K562 (cell line): ENCODE measurements around the gene DENND1A. TPM values are rescaled to one million over a fixed set of nuclear protein-coding genes. Genes with fewer than 3 reads are reported as not detected.
A peak's percentile ranks its signal among the peaks of the same experiment; 100 is the strongest.

Experiments
- ATAC-seq: fragments of 200-7000 bp; cut with Tn5 transposase; 3 replicates; pipeline ENCODE4 v1.9.1; 2020; ENCODE audit warnings: moderate library complexity
- BruUV-seq: library from RNA; stranded (reverse); fragments of 400-500 nt; replicated peaks from 2 replicates; lab custom pipeline; 2021; lab: Mats Ljungman, UMichigan
- CTCF ChIA-PET: fragments of 300-600 bp; formaldehyde crosslinking; extraction: SDS; loops from one replicate; lab custom pipeline; 2021; ENCODE audit warnings: low intra/inter-chr PET ratio; lab: Yijun Ruan, JAX
- POLR2A ChIA-PET: fragments of 300-600, 350-650 bp; sonication (Branson Sonifier 250); formaldehyde crosslinking; extraction: SDS; loops from one replicate; lab custom pipeline; 2021; ENCODE audit warnings: antibody characterized with exemption, inconsistent platforms; lab: Yijun Ruan, JAX
- DNase-seq, 4 experiments: peaks; one replicate each; pipeline versions ENCODE4 v3.0.0 to v3.0.0-alpha.2; 2011 to 2018; ENCODE audit warnings: low spot score in 3 of 4, mixed read lengths in 3 of 4; ENCODE audit errors: extremely low read depth in 1 of 4
- FAIRE-seq: peaks from 2 replicates; lab custom pipeline; 2011; peaks lifted over from hg19 to GRCh38; lab: Jason Lieb, UNC
- H2AFZ ChIP-seq: 2 replicates; pipeline ENCODE4 v1.6.0; 2011; ENCODE audit warnings: low read depth, low read length, control low read depth, inconsistent platforms
- H3K27ac ChIP-seq: fragments of 200-600 bp; 3 replicates; pipeline ENCODE4 v1.8.0; 2011; ENCODE audit warnings: low read depth, mild to moderate bottlenecking, control low read depth, inconsistent platforms, low read length, moderate library complexity, mixed read lengths; ENCODE audit errors: extremely low read depth
- H3K27me3 ChIP-seq, 2 experiments: fragments of 300-600 bp in 1 of 2; 2 replicates in 1 of 2; 3 replicates in 1 of 2; pipeline versions ENCODE4 v1.6.0 to v1.8.0; 2011; ENCODE audit warnings: inconsistent platforms in 2 of 2, low read length in 2 of 2, mild to moderate bottlenecking in 1 of 2, mixed read lengths in 1 of 2, moderate library complexity in 1 of 2; ENCODE audit not compliant: control insufficient read depth in 2 of 2, insufficient read depth in 2 of 2
- H3K36me3 ChIP-seq: fragments of 300-600 bp; 3 replicates; pipeline ENCODE4 v1.8.0; 2011; ENCODE audit warnings: mild to moderate bottlenecking, low read length, inconsistent platforms; ENCODE audit not compliant: control insufficient read depth, insufficient read depth
- H3K4me1 ChIP-seq, 2 experiments: fragments of 200-600 bp in 1 of 2; replicated peaks in 1 of 2; 2 replicates in 1 of 2; 3 replicates in 1 of 2; pipeline versions ENCODE4 v1.5.1 to v1.8.0; 2011; ENCODE audit warnings: inconsistent platforms in 2 of 2, low read length in 2 of 2, mild to moderate bottlenecking in 1 of 2, mixed read lengths in 1 of 2, moderate library complexity in 1 of 2; ENCODE audit not compliant: control insufficient read depth in 2 of 2, insufficient read depth in 2 of 2
- H3K4me2 ChIP-seq: 2 replicates; pipeline ENCODE4 v1.6.1; 2011; ENCODE audit warnings: low read length, control low read depth, inconsistent platforms, mixed read lengths; ENCODE audit not compliant: insufficient read depth
- H3K4me3 ChIP-seq: fragments of 200-600 bp; sonication (generic), shearing (Covaris generic); 2 replicates; pipeline ENCODE4 v1.5.1; 2016; ENCODE audit warnings: control low read depth, inconsistent platforms
- H3K79me2 ChIP-seq: fragments of 200-600 bp; 3 replicates; pipeline ENCODE4 v1.8.0; 2011; ENCODE audit warnings: low read length, inconsistent platforms; ENCODE audit not compliant: control insufficient read depth, insufficient read depth
- H3K9ac ChIP-seq, 2 experiments: 2 replicates each; pipeline versions ENCODE4 v1.6.0 to v1.6.1; 2011; ENCODE audit warnings: low read depth in 2 of 2, low read length in 2 of 2, control low read depth in 1 of 2, inconsistent platforms in 1 of 2, mild to moderate bottlenecking in 1 of 2, mixed read lengths in 1 of 2; ENCODE audit not compliant: insufficient read depth in 1 of 2
- H3K9me1 ChIP-seq: one replicate; pipeline ENCODE4 v1.6.0; 2011; ENCODE audit warnings: inconsistent platforms, mild to moderate bottlenecking, low read length, moderate library complexity; ENCODE audit not compliant: control insufficient read depth, insufficient read depth
- H3K9me3 ChIP-seq: replicated peaks from 2 replicates; pipeline ENCODE4 v1.5.1; 2011; ENCODE audit warnings: low read depth, low read length, inconsistent platforms; ENCODE audit not compliant: control insufficient read depth, insufficient read depth
- H4K20me1 ChIP-seq: replicated peaks from 2 replicates; pipeline ENCODE4 v1.6.1; 2011; ENCODE audit warnings: low read length, inconsistent platforms, mixed read lengths; ENCODE audit not compliant: control insufficient read depth, insufficient read depth
- BCL6 ChIP-seq: fragments of 250-450 bp; sonication (Bioruptor Pico); IDR thresholded peaks from 2 replicates; pipeline ENCODE4 v1.4.0; 2020
- CGGBP1 ChIP-seq: fragments of 250-450 bp; sonication (Bioruptor Pico); IDR thresholded peaks from 2 replicates; pipeline ENCODE4 v1.9.0; 2021; ENCODE audit warnings: mild to moderate bottlenecking
- FOXM1 ChIP-seq, 2 experiments: fragments of 450-650 bp in 1 of 2; sonication (generic) in 1 of 2; formaldehyde crosslinking in 1 of 2; IDR thresholded peaks; 2 replicates each; pipeline versions ENCODE4 v1.6.1 to v1.9.0; 2017 to 2022; ENCODE audit warnings: low read depth in 2 of 2, mild to moderate bottlenecking in 2 of 2, missing genetic modification reagents in 1 of 2, moderate library complexity in 1 of 2
- IRF9 ChIP-seq: fragments of 450-650 bp; IDR thresholded peaks from 2 replicates; pipeline ENCODE4 v1.6.1; 2016; ENCODE audit warnings: missing biosample characterization, missing genetic modification characterization
- ZNF133 ChIP-seq: fragments of 250-450 bp; sonication (Bioruptor Pico); IDR thresholded peaks from 2 replicates; pipeline ENCODE4 v1.4.0; 2020; ENCODE audit warnings: mild to moderate bottlenecking
- ZNF239 ChIP-seq: fragments of 250-450 bp; sonication (Bioruptor Pico); IDR thresholded peaks from 2 replicates; pipeline ENCODE4 v1.4.0; 2020; ENCODE audit warnings: mild to moderate bottlenecking
- ZNF551 ChIP-seq: fragments of 250-450 bp; sonication (Bioruptor Pico); IDR thresholded peaks from 2 replicates; pipeline ENCODE4 v1.5.0; 2021; ENCODE audit warnings: mild to moderate bottlenecking, moderate library complexity
- ZNF592 ChIP-seq: fragments of 450-650 bp; IDR thresholded peaks from 2 replicates; pipeline ENCODE4 v1.6.1; 2017; ENCODE audit warnings: antibody characterized with exemption, mild to moderate bottlenecking
- ZNF77 ChIP-seq: fragments of 250-450 bp; sonication (Bioruptor Pico); IDR thresholded peaks from 2 replicates; pipeline ENCODE4 v1.5.0; 2020
- WGBS: fragments of 100-300 bp; shearing (Covaris generic); methylation state at CpG from one replicate; pipeline ENCODE4 v1.1.6; 2016; ENCODE audit warnings: low coverage, mixed read lengths; ENCODE audit not compliant: insufficient coverage; ENCODE audit errors: missing lambda C conversion rate; 5-methylcytosine and 5-hydroxymethylcytosine counted together
- in situ Hi-C: fragments of 300-500 bp; cut with MboI; formaldehyde crosslinking; loops from 4 replicates; pipeline ENCODE4 v1.15.0; 2018; ENCODE audit warnings: inconsistent platforms, mixed read lengths
- intact Hi-C: fragments of 100-400 bp; cut with micrococcal nuclease; formaldehyde crosslinking; loops from 2 replicates; pipeline ENCODE4 v1.14.2; 2022
- polyA plus RNA-seq, 8 experiments: library from polyadenylated mRNA; depleted of rRNA in 4 of 8; stranded (reverse) in 5 of 8; unstranded in 3 of 8; fragments of >200 nt; fragmentation: Nextera tagmentation in 2 of 8; fragmentation: Illumina TruSeq in 1 of 8; extraction: Ambion mirVana in 2 of 8; extraction: Trizol in 1 of 8; gene quantifications; 2 replicates each; pipeline versions ENCODE4 v1.2.1 to v1.2.3, GENCODE V29; 2011 to 2014; ENCODE audit warnings: inconsistent platforms in 1 of 8, missing spikeins in 1 of 8
- total RNA-seq, 7 experiments: library from RNA; depleted of rRNA in 6 of 7; stranded (reverse); fragments of >200 nt in 6 of 7; fragmentation: Illumina TruSeq in 2 of 7; extraction: Trizol in 2 of 7; gene quantifications; 2 replicates each; pipeline versions ENCODE4 v1.2.1 to v1.2.3, GENCODE V29; 2011 to 2021; ENCODE audit warnings: low replicate concordance in 1 of 7

Gene DENND1A
- total and polyA plus RNA-seq, 9 of the 15 experiments (the other 6 are each of a cell fraction or from before 2014, with no cell fraction given): 7.6 to 29.5 (median 15.7) TPM

- peaks cover 8% of the 10 kb centered on the region in 2 experiments; a peak in 4 of 5 replicates for H3K4me1 ChIP-seq
- H3K4me3 ChIP-seq: no peak overlapping the region
- 88% methylated on average over 3 of the region's 3 CpGs for WGBS
- intact Hi-C loops: no loop called here
- CTCF ChIA-PET: no interaction called here
- no peak overlapping the region for H2AFZ ChIP-seq
- no peaks in the 10 kb centered on the region for H3K9me1 ChIP-seq
- H3K36me3 ChIP-seq: peaks cover 2% of the 10 kb centered on the region; the same call in 1 of the 3 replicates
- no peaks in the 10 kb centered on the region for H3K9me3 ChIP-seq
- no TSS peak for BruUV-seq
- H4K20me1 ChIP-seq: no peaks in the 10 kb centered on the region
- POLR2A ChIA-PET: no interaction called here
- no peak for TF ChIP-seq ZNF592
- TF ChIP-seq ZNF551 (CRISPR knock-in tag): no peak
- TF ChIP-seq FOXM1 (IDR thresholded peaks at IDR 0.05; ENCODE audit: low read depth): no peak
- no peak for TF ChIP-seq FOXM1 (CRISPR knock-in tag; IDR thresholded peaks at IDR 0.05; ENCODE audit: low read depth)
- TF ChIP-seq ZNF77 (CRISPR knock-in tag): no peak
- no peak for TF ChIP-seq IRF9 (tag)
- TF ChIP-seq BCL6 (CRISPR knock-in tag): no peak
- no peak for TF ChIP-seq ZNF239 (CRISPR knock-in tag)
- no peak for TF ChIP-seq ZNF133 (CRISPR knock-in tag)
- no peak for TF ChIP-seq CGGBP1
- no peak for ATAC-seq
- in situ Hi-C loops: no loop called here
- FAIRE-seq: peak; percentile 26
- DNase-seq: no peak
- no peaks in the 10 kb centered on the region for H3K27me3 ChIP-seq
- no peak overlapping the region for H3K27ac ChIP-seq
- no peaks in the 10 kb centered on the region for H3K79me2 ChIP-seq
- H3K4me2 ChIP-seq: no peak overlapping the region
- no peak overlapping the region for H3K9ac ChIP-seq
Observed at GRCh38 chr9:123649909-123650308, 280.0 kb downstream of the DENND1A start.
